ENCODE data around the gene RGS9.
"Not testable (repeated sequence)": the region's sequence is repeated elsewhere in the genome, so short reads cannot be mapped to it uniquely, and the experiment has no call there.

The RGS9 gene

DNA sequence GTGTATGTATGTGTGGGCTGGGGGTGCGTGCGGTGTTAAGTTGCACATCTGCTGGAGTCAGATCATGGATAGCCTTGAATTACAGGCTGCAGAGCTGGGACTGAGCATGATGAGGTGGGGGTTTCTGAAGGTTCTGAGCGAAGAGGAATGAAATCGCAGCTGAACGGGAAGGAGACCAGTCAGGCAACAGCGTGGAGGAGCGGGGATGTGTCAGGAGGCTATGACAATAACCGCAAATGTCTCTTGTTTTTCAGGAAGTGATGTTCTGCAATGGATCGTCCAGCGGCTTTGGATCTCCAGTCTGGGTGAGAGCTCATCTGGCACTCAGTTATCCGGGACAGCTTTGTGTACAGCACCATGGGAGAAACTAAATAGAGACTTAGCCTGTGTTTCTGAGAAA lies 20.9 kb downstream of the RGS9 start:
- peak; percentile 18 for DNase-seq

DNA sequence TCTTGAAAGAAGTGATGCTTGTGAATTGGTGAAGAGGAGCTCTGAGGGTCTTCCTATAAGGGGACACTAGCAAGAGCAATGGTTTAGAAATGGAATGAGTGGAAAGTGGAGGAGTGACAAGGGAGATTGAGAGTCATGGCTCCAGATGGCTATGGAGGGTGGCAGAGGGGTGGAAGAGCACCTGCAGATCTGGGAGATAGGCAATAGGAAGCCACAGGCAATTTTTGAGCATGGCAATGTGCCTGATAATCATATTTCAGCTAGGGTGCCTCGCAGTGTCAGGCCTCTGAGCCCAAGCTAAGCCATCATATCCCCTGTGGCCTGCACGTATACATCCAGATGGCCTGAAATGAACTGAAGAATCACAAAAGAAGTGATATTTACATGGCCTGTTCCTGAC lies 21.5 kb downstream of the RGS9 start:
- DNase-seq = no peak

GRCh38 chr17:65160516-65160915 lies 23.3 kb downstream of the RGS9 start:
- no peak for DNase-seq

DNA sequence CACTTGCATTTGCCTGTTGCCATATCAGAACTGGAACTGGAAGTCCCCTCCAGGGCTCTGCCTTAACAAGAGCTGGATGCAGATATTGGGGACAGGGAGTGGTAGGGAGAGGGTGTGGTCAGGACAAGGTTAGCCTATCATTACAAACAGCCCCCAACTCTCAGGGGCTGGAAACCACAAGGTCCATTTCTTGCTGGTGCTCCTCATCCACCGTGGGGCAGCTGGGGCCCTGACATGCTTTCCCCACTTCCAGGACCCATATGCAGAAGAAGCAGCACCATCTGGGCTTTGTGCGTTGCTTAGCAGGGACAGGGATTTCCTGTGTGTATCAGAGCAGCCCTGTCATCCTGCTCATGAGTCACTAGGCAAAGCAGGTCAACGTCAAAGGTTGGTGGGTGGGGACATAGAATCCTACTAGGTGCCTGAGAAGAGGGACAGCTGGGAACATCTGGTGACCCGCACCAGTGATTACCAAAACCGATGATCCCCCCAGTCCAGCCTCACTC lies 26.9 kb downstream of the RGS9 start:
- DNase-seq = peak; percentile 73

- DNase-seq = no peak
Observed at GRCh38 chr17:65166787-65167186, 29.6 kb downstream of the RGS9 start.

GRCh38 chr17:65167566-65167965 lies 30.4 kb downstream of the RGS9 start:
- no peak for DNase-seq

- no peak for DNase-seq
Observed at GRCh38 chr17:65169691-65170090, 32.5 kb downstream of the RGS9 start.

GRCh38 chr17:65170839-65171238 lies 33.7 kb downstream of the RGS9 start:
- DNase-seq = no peak

DNA sequence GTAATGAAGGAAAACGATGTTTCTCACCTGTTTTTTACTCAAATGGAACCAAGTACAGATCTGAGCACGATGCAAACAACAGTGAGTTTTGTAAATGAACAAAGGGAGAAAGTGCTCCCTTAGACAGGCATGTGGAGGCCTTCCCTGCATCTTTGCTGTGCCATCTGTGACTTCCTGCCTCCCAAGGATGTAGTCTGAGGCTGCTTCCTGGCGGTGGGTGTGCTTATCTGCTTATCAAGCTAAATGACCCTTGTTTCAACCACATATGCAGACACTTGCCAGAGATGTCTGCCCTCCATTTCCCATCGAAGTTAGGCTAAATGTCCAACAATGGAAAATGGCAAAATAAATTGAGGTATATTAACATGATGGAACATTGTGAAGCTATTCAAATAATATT lies 34.6 kb downstream of the RGS9 start:
- no peak for DNase-seq

DNA sequence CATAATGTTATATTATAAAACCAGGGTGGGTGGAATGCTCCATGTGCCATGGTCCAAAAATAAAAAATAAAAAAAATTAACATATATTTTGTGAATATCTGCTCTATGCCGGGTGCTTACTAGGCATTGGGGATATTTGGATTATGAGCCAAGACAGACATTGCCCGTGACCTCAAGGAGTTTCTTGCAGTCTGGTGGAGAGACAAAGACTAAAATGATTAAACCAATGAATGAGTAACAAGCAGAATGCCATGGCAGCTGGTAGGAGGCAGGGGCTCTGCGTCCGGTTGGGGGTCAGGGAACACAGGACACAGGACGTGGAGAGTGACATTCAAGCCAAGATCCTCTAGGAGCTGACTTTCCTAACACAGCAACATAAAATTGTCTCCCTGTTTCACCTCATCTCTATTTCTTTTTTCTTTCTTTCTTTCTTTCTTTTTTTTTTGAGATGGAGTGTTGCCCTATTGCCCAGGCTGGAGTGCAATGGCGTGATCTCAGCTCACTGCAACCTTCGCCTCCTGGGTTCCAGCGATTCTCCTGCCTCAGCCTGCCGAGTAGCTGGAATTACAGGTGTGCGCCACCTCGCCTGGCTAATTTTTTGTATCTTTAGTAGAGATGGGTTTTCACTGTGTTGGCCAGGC lies 35.4 kb downstream of the RGS9 start:
- no peak for DNase-seq

GRCh38 chr17:65173284-65173793 lies 36.2 kb downstream of the RGS9 start:
- peak; percentile 2 for DNase-seq

- no peak for DNase-seq
Observed at GRCh38 chr17:65173976-65174683, 37.0 kb downstream of the RGS9 start.

- no peak for DNase-seq
Observed at GRCh38 chr17:65174974-65175373, 37.8 kb downstream of the RGS9 start.

DNA sequence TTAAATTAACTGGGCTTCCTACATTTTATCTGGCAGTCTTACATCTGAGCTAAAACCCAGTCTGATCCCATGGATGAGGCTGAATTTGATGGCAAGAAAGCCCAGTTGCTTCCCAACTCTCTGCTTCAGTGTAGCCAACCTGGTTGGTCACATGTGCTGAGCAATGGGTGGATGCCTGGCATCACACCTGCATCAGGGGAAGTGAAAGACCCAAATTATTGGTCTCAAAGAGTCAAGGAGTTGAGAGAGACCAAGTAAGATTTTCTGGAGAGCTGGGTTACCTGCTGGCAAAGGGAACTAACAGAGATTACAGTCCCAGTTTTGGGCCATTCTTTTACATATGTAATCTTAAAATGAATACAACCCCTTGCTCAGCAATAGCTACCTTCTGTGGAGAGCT lies 38.8 kb downstream of the RGS9 start:
- no peak for DNase-seq

DNA sequence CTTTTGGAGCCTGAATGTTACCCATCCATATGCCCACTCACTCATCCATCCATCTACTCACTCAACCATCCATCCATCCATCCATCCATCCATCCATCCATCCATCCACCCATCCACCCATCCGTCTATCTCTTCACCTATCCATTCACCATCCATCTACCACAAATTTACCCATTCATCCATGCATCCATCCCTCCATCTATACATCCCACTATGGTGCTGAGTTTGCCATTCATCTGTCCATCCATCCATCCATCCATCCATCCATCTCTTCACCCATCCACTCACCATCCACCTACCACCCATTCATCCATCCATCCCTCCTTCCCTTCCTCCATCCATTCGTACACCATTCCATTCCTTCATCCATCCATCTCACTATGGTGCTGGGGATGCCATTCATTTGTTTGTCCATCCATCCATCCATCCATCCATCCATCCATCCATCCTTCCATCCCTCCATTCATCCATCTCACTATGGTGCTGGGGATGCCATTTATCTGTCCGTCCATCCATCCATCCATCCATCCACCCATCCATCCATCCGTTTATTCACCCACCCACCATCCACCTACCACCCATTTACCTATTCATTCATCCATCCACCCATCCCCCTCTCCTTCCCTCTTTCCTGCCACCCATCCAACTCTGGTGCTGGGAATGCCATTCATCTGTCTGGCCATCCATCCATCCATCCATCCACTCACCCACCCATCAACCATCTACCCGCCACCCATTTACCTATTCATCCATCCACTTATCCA lies 39.7 kb downstream of the RGS9 start:
- no peak for DNase-seq

- peak; percentile 57 for DNase-seq
Observed at GRCh38 chr17:65177901-65178300, 40.7 kb downstream of the RGS9 start.

GRCh38 chr17:65180276-65180675 lies 43.1 kb downstream of the RGS9 start:
- DNase-seq = not testable (repeated sequence)

- not testable (repeated sequence) for DNase-seq
Observed at GRCh38 chr17:65180752-65181236, 43.6 kb downstream of the RGS9 start.

GRCh38 chr17:65181237-65182061 lies 44.3 kb downstream of the RGS9 start:
- DNase-seq = peak; percentile 59

GRCh38 chr17:65182233-65182632 lies 45.1 kb downstream of the RGS9 start:
- DNase-seq = no peak

- no peak for DNase-seq
Observed at GRCh38 chr17:65183736-65184135, 46.6 kb downstream of the RGS9 start.

DNA sequence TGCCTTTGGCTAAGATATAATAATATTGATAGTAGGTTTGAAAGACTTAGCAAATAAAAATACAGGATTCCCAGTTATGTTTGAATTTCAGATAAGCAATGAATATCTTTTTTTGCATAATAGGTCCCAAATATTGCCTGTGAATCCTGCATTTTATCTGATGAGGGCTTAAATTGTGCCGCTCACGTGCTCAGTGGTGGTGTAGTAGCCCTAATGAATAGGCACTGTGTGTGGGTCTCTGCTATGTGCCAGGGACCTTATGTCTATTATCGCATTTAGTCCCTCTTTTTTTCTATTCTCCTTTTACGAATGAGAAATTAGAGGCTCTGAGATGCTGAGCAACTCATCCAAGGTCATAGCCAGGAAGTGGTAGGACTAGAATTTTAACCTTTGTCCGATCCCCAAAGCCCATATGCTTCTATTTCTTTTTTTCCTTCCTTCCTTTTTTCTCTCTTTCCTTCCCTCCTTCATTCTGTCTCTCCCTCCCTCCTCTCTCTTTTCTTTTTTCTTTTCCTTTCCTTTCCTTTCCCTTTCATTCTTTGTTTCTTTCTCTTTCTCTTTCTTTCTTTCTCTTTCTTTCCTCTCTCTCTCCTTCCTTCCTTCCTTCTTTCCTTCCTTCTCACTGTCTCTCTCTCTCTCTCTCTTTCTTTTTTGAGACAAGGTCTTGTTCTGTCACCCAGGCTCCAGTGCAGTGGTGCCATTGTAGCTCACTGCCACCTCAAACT lies 47.2 kb downstream of the RGS9 start:
- DNase-seq = no peak

All from inflammatory macrophage treated with lipopolysaccharide for 4 hours (primary cell).